Measurements from ENCODE around the gene NUP37.

DNA sequence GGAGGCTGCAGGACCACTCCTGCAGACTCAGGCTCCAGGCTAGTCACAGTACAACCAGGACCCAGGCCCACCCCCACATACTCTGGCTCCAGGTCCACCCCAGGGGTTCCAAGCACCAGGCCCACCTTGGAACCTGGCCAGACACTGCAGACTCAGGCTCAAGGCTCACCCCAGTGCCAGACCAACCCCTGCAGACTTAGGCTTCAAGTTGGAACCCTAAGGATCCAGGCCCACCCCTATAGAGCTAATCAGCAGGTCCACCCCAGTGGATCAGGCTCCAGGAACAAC lies 66.9 kb downstream of the NUP37 start:
- TF ChIP-seq POLR2A (IDR thresholded peaks at IDR 0.05; ENCODE audit: low read length) (no peak), GATA1 (IDR thresholded peaks at IDR 0.05; ENCODE audit: low read depth, low read length) (no peak)

Data from erythroblast (primary cell).